GM12864 (cell line): ENCODE data around the gene SYTL2.
A peak's percentile ranks its signal among the peaks of the same experiment; 100 is the strongest.

ENCODE experiments used
- DNase-seq: peaks from one replicate; pipeline ENCODE4 v3.0.0-alpha.2; 2011; ENCODE audit warnings: low read depth
- H3K4me3 ChIP-seq: 2 replicates; pipeline ENCODE4 v1.5.1; 2011; ENCODE audit warnings: mild to moderate bottlenecking, low read depth, low read length, control low read depth
- CTCF ChIP-seq: IDR thresholded peaks from 2 replicates; pipeline ENCODE4 v1.5.1; 2011; ENCODE audit warnings: low read depth, mild to moderate bottlenecking, moderate library complexity, low read length, control low read depth, inconsistent platforms; ENCODE audit errors: missing control alignments

SYTL2 gene

GRCh38 chr11:85835263-85835662 is 24.3 kb upstream of the SYTL2 start:
- no peak for TF ChIP-seq CTCF
- no peak overlapping the region for H3K4me3 ChIP-seq

GRCh38 chr11:85831050-85831449 is 20.1 kb upstream of the SYTL2 start:
- no peak overlapping the region for H3K4me3 ChIP-seq
- DNase-seq, result no peak
- no peak for TF ChIP-seq CTCF

More at GRCh38 chr11:85835263-85835662, 24.3 kb upstream of the SYTL2 start:
- no peak for DNase-seq

DNA sequence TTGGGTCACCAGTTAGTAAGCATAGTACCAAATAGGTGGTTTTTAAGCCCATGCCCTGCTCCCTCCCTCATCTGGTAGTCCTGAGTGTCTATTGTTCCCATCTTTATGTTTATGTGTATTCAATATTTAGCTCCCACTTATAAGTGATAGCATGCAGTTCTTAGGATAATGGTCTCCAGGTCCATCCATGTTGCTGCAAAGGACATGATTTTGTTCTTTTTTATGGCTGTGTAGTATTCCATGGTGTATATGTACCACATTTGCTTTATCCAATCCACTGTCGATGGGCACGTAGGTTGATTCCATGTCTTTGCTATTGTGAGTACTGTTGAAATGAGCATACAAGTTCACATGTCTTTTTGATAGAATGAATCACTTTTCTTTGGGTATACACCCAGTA is 18.2 kb upstream of the SYTL2 start:
- no peak overlapping the region for H3K4me3 ChIP-seq
- no peak for DNase-seq

GRCh38 chr11:85828640-85828978 is 17.7 kb upstream of the SYTL2 start:
- H3K4me3 ChIP-seq, result no peak overlapping the region
- no peak for TF ChIP-seq CTCF
- no peak for DNase-seq

More for the DNA sequence above, 18.2 kb upstream of the SYTL2 start:
- TF ChIP-seq CTCF, result no peak

DNA sequence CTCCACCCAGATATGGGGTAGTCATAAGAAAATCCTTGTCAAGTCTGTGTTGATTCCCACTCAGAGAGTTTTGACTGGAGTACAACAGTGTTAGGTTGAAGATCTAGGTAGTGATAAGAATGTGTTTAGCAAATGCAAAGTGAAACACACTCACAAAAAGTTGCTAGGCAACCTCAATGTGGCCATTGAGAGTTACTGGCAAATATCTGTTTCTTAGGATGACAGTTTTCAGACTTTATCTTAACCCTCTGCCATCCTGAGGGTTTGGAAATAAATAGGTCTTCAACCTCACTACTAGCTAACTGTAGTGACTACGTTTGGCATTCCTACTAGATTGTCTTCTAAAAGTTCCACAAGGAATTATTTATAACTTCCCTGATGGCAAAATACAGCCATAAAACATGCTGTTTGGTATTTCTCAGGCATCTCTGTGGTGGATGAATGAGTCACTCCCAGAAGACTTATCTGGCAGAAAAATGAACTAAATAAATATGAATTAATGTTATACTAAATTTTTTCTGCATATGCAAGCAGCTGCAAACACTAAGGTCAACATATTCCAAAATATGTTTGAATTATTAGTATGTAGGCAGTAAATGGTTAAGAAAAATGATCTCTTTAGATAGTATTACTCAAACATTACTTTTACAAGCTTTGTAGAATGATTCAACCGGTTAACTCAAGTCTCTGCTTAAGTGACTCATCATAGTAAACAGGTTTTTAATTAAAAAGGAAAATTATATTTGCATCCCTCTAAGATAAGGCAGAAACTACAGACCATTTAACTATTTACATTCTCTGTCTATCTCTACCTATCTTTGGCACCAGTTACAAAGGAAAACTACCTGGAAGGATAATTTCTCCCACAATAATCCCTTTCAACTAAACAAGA is 17.1 kb upstream of the SYTL2 start:
- no peak for DNase-seq
- no peak for TF ChIP-seq CTCF
- no peak overlapping the region for H3K4me3 ChIP-seq

DNA sequence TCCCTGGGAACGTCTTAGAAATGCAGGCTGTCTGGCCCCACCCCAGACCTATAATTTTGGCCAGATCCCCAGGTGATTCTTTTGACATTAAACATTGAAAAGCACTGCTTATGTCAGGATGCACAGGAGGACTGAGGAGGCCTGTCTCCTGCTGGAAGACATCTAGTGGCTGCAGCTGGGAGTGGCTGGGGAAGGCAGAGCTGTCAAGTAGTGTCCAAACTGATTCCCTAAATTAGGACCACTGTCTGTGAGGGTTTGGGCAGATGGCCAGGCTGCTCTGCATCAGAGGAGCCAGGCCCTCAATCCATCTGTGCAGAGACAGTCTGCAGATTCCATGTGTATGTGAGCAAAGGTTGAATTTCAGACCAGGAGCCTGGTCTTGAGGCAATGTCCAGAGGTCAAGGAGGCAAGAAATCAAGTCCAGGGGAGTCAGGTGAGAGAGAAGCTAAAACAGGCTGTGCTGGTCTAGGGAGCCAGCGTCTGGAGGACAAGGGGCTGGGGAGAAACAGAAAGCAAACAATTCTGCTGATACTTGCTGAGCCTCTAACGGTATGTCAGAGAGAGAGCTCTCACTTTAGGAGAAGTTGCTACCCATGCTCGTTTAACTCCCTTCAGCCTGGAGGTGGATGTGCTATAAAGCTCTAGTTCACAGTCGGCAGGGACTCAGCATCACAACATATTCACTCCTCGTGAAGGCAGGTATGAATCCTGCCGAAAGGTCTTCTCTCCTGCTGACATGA is 15.3 kb upstream of the SYTL2 start:
- H3K4me3 ChIP-seq, result no peak overlapping the region
- no peak for DNase-seq
- TF ChIP-seq CTCF, result peak; percentile 59
